ENCODE measurements around the gene BAIAP2L1. TPM values are rescaled to one million over a fixed set of nuclear protein-coding genes. Genes with fewer than 3 reads are reported as not detected.

Gene BAIAP2L1, protein sequence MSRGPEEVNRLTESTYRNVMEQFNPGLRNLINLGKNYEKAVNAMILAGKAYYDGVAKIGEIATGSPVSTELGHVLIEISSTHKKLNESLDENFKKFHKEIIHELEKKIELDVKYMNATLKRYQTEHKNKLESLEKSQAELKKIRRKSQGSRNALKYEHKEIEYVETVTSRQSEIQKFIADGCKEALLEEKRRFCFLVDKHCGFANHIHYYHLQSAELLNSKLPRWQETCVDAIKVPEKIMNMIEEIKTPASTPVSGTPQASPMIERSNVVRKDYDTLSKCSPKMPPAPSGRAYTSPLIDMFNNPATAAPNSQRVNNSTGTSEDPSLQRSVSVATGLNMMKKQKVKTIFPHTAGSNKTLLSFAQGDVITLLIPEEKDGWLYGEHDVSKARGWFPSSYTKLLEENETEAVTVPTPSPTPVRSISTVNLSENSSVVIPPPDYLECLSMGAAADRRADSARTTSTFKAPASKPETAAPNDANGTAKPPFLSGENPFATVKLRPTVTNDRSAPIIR
- total RNA-seq (2022; extraction: Qiagen RNA extraction; ENCODE audit: low read depth), result 55.5 to 57.5 TPM (median 56.3 TPM) in 5 replicates

DNA sequence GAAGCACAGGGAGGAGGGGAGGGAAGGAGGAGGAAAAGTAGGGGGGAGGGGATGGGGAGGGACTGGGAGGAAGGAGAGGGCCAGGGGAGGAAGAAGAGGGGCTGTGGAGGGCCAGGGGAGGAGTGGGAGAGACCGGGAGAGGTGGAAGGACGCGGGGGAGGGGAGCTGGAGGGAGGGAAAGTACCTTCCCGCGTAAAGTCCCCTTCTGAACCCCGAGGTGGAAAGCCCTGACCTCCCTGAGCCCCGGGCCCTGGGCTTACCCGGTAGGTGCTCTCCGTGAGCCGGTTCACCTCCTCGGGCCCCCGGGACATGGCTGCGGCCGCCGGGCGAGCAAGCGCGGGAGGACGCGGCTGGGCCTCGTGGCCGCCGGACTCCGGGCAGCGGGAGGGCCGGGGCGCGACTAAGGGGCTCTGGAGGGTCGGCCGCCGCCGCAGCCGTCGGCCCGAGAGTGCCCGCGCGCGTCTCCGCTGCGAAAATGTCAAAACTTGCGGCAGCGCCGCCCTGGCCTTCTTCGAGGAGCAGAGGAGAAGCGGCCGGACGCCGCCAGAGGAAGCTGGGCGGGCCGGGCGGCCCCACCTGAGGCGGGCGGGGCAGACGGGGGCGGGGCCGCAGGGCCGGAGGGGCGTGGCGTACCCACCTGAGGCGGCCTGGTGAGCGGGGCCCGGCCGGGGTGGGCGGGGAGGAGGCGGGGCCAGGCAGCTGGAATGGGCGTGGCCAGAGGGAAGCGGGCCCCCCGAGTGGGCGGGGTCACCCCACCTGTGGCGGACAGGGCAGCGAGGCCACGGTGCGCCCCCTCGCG lies at the start of gene BAIAP2L1:
TSS of gene BAIAP2L1 (minus strand) at position 549 of the 799 bp plus-strand sequence. CDS start at position 311, 238 bp downstream.

DNA sequence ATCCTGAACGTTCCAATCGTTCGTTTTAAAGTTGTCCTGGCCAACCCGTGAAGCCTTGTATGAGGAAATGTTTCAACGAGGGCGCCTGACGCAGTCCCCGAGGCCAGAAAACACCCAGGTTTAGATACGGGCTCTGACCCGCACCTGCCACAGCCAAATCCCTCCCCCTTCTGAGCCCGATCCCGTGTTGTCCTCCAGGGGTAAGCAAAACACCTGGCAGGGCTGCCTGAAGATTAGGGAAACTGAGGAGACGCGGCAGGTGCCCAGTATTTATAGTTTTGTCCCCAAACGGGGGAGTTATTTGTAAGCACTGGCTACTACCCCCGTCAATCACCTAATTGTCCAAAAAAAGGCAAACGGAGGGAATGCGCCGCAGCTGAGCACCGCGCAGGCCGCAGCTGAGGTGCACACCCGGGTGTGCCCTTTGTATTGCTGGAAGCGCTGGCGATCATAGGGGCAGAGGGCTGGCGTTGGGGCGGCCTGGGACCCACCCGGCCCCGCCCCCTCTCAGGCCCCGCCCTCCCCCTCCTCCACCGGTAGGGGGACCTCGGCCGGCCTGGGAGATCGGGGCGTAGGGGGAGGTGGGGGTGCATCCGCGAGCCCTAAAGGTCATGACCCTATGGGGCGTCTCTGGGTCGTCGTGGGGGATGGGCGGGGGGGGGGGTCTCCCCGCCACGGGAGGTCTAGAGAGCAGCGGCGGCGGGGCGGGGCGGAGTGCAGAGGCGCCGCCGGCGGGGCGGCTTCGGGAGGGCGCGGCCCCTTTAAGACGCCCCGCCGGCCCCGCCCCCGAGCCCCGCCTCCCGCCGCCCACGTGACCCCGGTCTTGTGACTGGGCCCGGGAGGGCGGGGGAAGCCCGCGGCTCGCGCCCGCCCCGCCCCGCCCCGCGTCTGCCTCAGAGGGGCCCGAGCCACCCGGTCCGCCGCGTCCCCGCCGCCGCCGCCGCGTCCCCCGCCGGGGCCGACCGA lies 119.8 kb downstream of the BAIAP2L1 start, which contains the start of gene BRI3:
TSS of gene BRI3 (plus strand) at position 896 of the 966 bp plus-strand sequence. CDS start 110 bp downstream, outside the sequence.

DNA sequence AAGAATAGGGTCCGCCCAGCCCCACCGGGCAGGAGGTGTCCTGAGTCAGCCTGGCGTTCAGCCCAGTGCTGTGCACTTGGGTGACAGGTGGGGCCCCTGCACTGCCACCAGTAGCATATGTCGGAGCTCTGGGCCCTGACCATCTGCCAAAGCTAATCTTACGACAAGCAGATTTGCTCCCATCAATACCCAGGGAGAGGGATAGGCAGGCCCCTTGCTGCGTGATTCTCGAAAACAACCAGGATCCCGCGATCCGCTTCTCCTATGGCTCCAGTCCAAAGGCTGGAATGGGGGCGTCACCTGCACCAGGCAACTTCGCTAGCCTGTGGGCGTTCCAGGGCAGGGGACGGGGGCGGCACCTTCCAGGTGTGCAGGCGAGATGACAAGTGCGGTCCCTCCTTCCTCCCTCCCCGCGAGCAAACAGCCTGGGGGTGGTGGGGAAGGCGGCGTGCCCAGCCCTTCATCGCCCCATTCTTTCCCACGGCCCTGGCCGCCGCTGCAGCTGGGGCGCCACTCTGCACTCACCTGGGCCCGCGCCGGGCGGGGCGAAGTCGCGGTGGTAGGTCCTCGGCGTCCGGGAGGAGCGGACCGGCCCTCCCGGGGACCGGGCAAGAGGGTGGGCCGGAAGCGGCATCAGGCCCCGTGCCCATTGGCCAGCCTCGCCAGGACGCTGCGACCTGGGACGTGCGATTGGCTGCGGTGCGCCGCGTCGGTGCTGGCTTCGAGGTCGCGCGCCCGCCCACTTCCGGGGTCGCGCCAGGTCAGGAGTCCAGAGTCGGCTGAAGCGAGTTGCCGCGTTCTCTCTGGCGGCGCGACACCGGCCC lies 149.1 kb downstream of the BAIAP2L1 start, which contains the start of gene TECPR1:
TSS of gene TECPR1 (minus strand) at position 632 of the 824 bp plus-strand sequence. CDS start 6,086 bp downstream, outside the sequence.

Other genes with a start within 250 kb of the BAIAP2L1 start
- 0.29 to 0.54 TPM (median 0.43 TPM) in 4 of 5 replicates, not detected in the other for gene BHLHA15, start 189.7 kb downstream of the BAIAP2L1 start, total RNA-seq (2022; extraction: Qiagen RNA extraction; ENCODE audit: low read depth)
- 4.5 to 8.9 TPM (median 7.8 TPM) in 5 replicates for gene TECPR1, start 148.9 kb downstream of the BAIAP2L1 start, total RNA-seq (2022; extraction: Qiagen RNA extraction; ENCODE audit: low read depth)
- gene BRI3, start 119.4 kb downstream of the BAIAP2L1 start, total RNA-seq (2022; extraction: Qiagen RNA extraction; ENCODE audit: low read depth), result 104 to 188 TPM (median 176 TPM) in 5 replicates
- gene NPTX2, start 216.2 kb upstream of the BAIAP2L1 start, total RNA-seq (2022; extraction: Qiagen RNA extraction; ENCODE audit: low read depth), result 0.06 to 0.09 TPM (median 0.07 TPM) in 5 replicates